GM18520 (cell line): ENCODE results near the gene ZG16.
"Not testable (repeated sequence)": the region's sequence is repeated elsewhere in the genome, so short reads cannot be mapped to it uniquely, and the experiment has no call there.

Experiments
- ATAC-seq: cut with Tn5 transposase; IDR thresholded peaks from one replicate; pipeline ENCODE4 v1.9.1; 2021; ENCODE audit not compliant: unreplicated experiment

Gene ZG16

GRCh38 chr16:29783094-29783953, 5.3 kb downstream of the ZG16 start:
- not testable (repeated sequence) for ATAC-seq

GRCh38 chr16:29784157-29784556, 6.1 kb downstream of the ZG16 start:
- ATAC-seq, result no peak

- no peak for ATAC-seq
Measured at GRCh38 chr16:29784901-29785500, 6.9 kb downstream of the ZG16 start.

GRCh38 chr16:29787155-29787554, 9.1 kb downstream of the ZG16 start:
- ATAC-seq, result not testable (repeated sequence)

- no peak for ATAC-seq
Measured at GRCh38 chr16:29789775-29790182, 11.7 kb downstream of the ZG16 start.

GRCh38 chr16:29790183-29790948, 12.3 kb downstream of the ZG16 start, which contains the start of gene KIF22:
TSS of gene KIF22 (plus strand) at chr16:29790751. CDS start at chr16:29790760, 9 bp downstream.
- ATAC-seq, result peak; percentile 93

- ATAC-seq, result peak; percentile 3
Measured at GRCh38 chr16:29790949-29791844, 13.1 kb downstream of the ZG16 start.

GRCh38 chr16:29791845-29792807, 14.1 kb downstream of the ZG16 start:
- ATAC-seq, result no peak

GRCh38 chr16:29793153-29793552, 15.1 kb downstream of the ZG16 start:
- ATAC-seq, result not testable (repeated sequence)

- ATAC-seq, result no peak
Measured at GRCh38 chr16:29794231-29794710, 16.2 kb downstream of the ZG16 start.

GRCh38 chr16:29802416-29802935, 24.4 kb downstream of the ZG16 start:
- ATAC-seq, result no peak

GRCh38 chr16:29804020-29804419, 26.0 kb downstream of the ZG16 start:
- no peak for ATAC-seq

GRCh38 chr16:29804455-29805231, 26.6 kb downstream of the ZG16 start:
- no peak for ATAC-seq

- peak; percentile 47 for ATAC-seq
Measured at GRCh38 chr16:29805232-29806098, 27.4 kb downstream of the ZG16 start.

GRCh38 chr16:29806099-29806579, 28.1 kb downstream of the ZG16 start, which contains the start of gene MAZ:
TSS of gene MAZ (plus strand) at chr16:29806529. CDS start at chr16:29806702, 173 bp downstream.
- no peak for ATAC-seq

GRCh38 chr16:29806641-29807425, 28.8 kb downstream of the ZG16 start:
- no peak for ATAC-seq
